MM.1S (cell line): ENCODE measurements around the gene FRMPD2.

ENCODE experiments used
- CTCF ChIP-seq: fragments of 300-600 bp; sonication (generic); IDR thresholded peaks from 2 replicates; pipeline ENCODE4 v1.5.1; 2016; ENCODE audit warnings: antibody characterized with exemption, low read length, mixed read lengths
- EZH2 ChIP-seq: fragments of 300-600 bp; sonication (generic); optimal IDR thresholded peaks from 2 replicates; pipeline ENCODE3; 2017; ENCODE audit warnings: low read depth, mild to moderate bottlenecking, antibody characterized with exemption, low read length, mixed read lengths

- no peak for TF ChIP-seq CTCF
- TF ChIP-seq EZH2 = no peak
Measured at GRCh38 chr10:48300556-48300955, 26.1 kb upstream of the FRMPD2 start.
